Amniotic epithelial cell (primary cell): ENCODE measurements around the gene RAMP2.
A peak's percentile ranks its signal among the peaks of the same experiment; 100 is the strongest.
"Not testable (repeated sequence)": the region's sequence is repeated elsewhere in the genome, so short reads cannot be mapped to it uniquely, and the experiment has no call there.

Experiments used
- DNase-seq: peaks from one replicate; pipeline ENCODE4 v3.0.0-alpha.2; 2010; ENCODE audit warnings: low read depth

Gene RAMP2

GRCh38 chr17:42760652-42761581 is at the start of gene RAMP2:
Gene RAMP2, plus strand, starts transcription at chr17:42761227. Its CDS starts 35 bp downstream, at chr17:42761262.
- DNase-seq: no peak

GRCh38 chr17:42720996-42721583 is 39.9 kb upstream of the RAMP2 start:
- peak; percentile 67 for DNase-seq

- peak; percentile 58 for DNase-seq
These were observed 37.4 kb upstream of the RAMP2 start for GRCh38 chr17:42723636-42724035.

GRCh38 chr17:42725143-42725542 is 35.9 kb upstream of the RAMP2 start:
- DNase-seq: no peak

- DNase-seq: no peak
These were observed 20.3 kb upstream of the RAMP2 start for GRCh38 chr17:42740699-42741098.

GRCh38 chr17:42742916-42743315 is 18.1 kb upstream of the RAMP2 start:
- DNase-seq: not testable (repeated sequence)

- DNase-seq: no peak
These were observed 17.3 kb upstream of the RAMP2 start for GRCh38 chr17:42743595-42744282.

GRCh38 chr17:42744283-42744805 is 16.7 kb upstream of the RAMP2 start:
- peak; percentile 34 for DNase-seq

- DNase-seq: peak; percentile 74
These were observed 16.0 kb upstream of the RAMP2 start, which contains the start of gene EZH1 for GRCh38 chr17:42744806-42745617. Gene EZH1, minus strand, starts transcription at chr17:42745040. Its CDS starts 16,099 bp downstream, at chr17:42728941.

- no peak for DNase-seq
These were observed 12.7 kb upstream of the RAMP2 start for GRCh38 chr17:42748202-42748907.

- DNase-seq: no peak
These were observed 11.9 kb upstream of the RAMP2 start for GRCh38 chr17:42748908-42749798.

GRCh38 chr17:42750739-42751344 is 10.2 kb upstream of the RAMP2 start:
- DNase-seq: no peak

- DNase-seq: peak; percentile 78
These were observed 9.4 kb upstream of the RAMP2 start for GRCh38 chr17:42751628-42752027.

GRCh38 chr17:42754782-42755181 is 6.2 kb upstream of the RAMP2 start:
- DNase-seq: no peak

- DNase-seq: no peak
These were observed 910 bp upstream of the RAMP2 start for GRCh38 chr17:42759982-42760651.

GRCh38 chr17:42761638-42762037 is 611 bp downstream of the RAMP2 start:
- no peak for DNase-seq

GRCh38 chr17:42766124-42766523 is 5.1 kb downstream of the RAMP2 start:
- DNase-seq: no peak

GRCh38 chr17:42767512-42767911 is 6.5 kb downstream of the RAMP2 start:
- DNase-seq: no peak

- not testable (repeated sequence) for DNase-seq
These were observed 7.0 kb downstream of the RAMP2 start for GRCh38 chr17:42768006-42768405.
